PC-3 (cell line): ENCODE results near the gene BCAR3. TPM values are rescaled to one million over a fixed set of nuclear protein-coding genes. Genes with fewer than 3 reads are reported as not detected.
A peak's percentile ranks its signal among the peaks of the same experiment; 100 is the strongest.

Experiments
- ATAC-seq: fragments of 200-7000 bp; cut with Tn5 transposase; 2 replicates; pipeline ENCODE4 v1.9.1; 2020; ENCODE audit warnings: mild to moderate bottlenecking, moderate library complexity
- BruUV-seq: library from RNA; stranded (reverse); fragments of 400-500 nt; replicated peaks from 2 replicates; lab custom pipeline; 2021; lab: Mats Ljungman, UMichigan
- CTCF ChIA-PET: fragments of 300-600 bp; sonication (Branson Sonifier 250); formaldehyde crosslinking; loops from one replicate; lab custom pipeline; 2022; ENCODE audit warnings: antibody characterized with exemption; lab: Charles Lee
- POLR2A ChIA-PET: fragments of 300-600 bp; sonication (Branson Sonifier 250); formaldehyde crosslinking; loops from one replicate; lab custom pipeline; 2022; ENCODE audit warnings: antibody characterized with exemption; ENCODE audit not compliant: unreplicated experiment; lab: Charles Lee
- DNase-seq: peaks from one replicate; pipeline ENCODE4 v3.0.0-alpha.2; 2015
- H2AFZ ChIP-seq: fragments of 300-600 bp; sonication (generic); 2 replicates; pipeline ENCODE4 v1.6.0; 2016; ENCODE audit warnings: antibody characterized with exemption, low read length
- H3F3A ChIP-seq: fragments of 300-600 bp; sonication (generic); one replicate; pipeline ENCODE4 v1.6.0; 2017; ENCODE audit warnings: antibody characterized with exemption, low read length, control low read depth, mild to moderate bottlenecking; ENCODE audit not compliant: unreplicated experiment
- H3K27ac ChIP-seq: fragments of 300-600 bp; sonication (generic); 2 replicates; pipeline ENCODE4 v1.5.1; 2016; ENCODE audit warnings: mild to moderate bottlenecking, low read length
- H3K27me3 ChIP-seq: fragments of 300-600 bp; sonication (generic); 2 replicates; pipeline ENCODE4 v1.6.1; 2016; ENCODE audit warnings: low read length, mixed read lengths
- H3K36me3 ChIP-seq: fragments of 300-600 bp; sonication (generic); 2 replicates; pipeline ENCODE4 v1.6.1; 2016; ENCODE audit warnings: low read depth, mixed run types, low read length, mixed read lengths
- H3K4me1 ChIP-seq: fragments of 300-600 bp; sonication (generic); 2 replicates; pipeline ENCODE4 v1.5.1; 2016; ENCODE audit warnings: low read length; ENCODE audit not compliant: insufficient read depth
- H3K4me2 ChIP-seq: fragments of 300-600 bp; sonication (generic); 2 replicates; pipeline ENCODE4 v1.6.0; 2016; ENCODE audit warnings: low read length
- H3K4me3 ChIP-seq: fragments of 300-600 bp; sonication (generic); 2 replicates; pipeline ENCODE4 v1.5.1; 2016; ENCODE audit warnings: mild to moderate bottlenecking, low read length, mixed read lengths
- H3K79me2 ChIP-seq: fragments of 300-600 bp; sonication (generic); 2 replicates; pipeline ENCODE4 v1.6.1; 2017; ENCODE audit warnings: low read length, mixed read lengths
- H3K9ac ChIP-seq: fragments of 300-600 bp; sonication (generic); 2 replicates; pipeline ENCODE4 v1.6.0; 2016; ENCODE audit warnings: mild to moderate bottlenecking, low read length
- H3K9me2 ChIP-seq: fragments of 300-600 bp; sonication (generic); replicated peaks from 2 replicates; pipeline ENCODE4 v1.6.1; 2016; ENCODE audit warnings: mixed run types, low read length, mixed read lengths
- H3K9me3 ChIP-seq: fragments of 300-600 bp; sonication (generic); 2 replicates; pipeline ENCODE4 v1.6.1; 2016; ENCODE audit warnings: low read length, mixed read lengths
- H4K20me1 ChIP-seq: fragments of 300-600 bp; sonication (generic); 2 replicates; pipeline ENCODE4 v1.6.1; 2016; ENCODE audit warnings: low read length, mixed read lengths
- EZH2 ChIP-seq: fragments of 300-600 bp; sonication (generic); IDR thresholded peaks from one replicate; pipeline ENCODE4 v1.6.1; 2017; ENCODE audit warnings: antibody characterized with exemption, mild to moderate bottlenecking, low read length; ENCODE audit not compliant: unreplicated experiment
- EZH2phosphoT487 ChIP-seq: fragments of 300-600 bp; sonication (generic); IDR thresholded peaks from 2 replicates; pipeline ENCODE4 v1.6.1; 2018; ENCODE audit warnings: mild to moderate bottlenecking, antibody characterized with exemption, low read length, borderline replicate concordance
- intact Hi-C: fragments of 100-400 bp; cut with micrococcal nuclease; formaldehyde crosslinking; loops from 2 replicates; pipeline ENCODE4 v1.9.0; 2023
- total RNA-seq: library from RNA; depleted of rRNA; stranded (reverse); fragments of >200 nt; gene quantifications from 2 replicates; pipeline ENCODE4 v1.2.3, GENCODE V29; 2014
- TF ChIP-seq, protein P1 (sequence below): fragments of 300-600 bp; sonication (generic); conservative IDR thresholded peaks from 2 replicates; pipeline ENCODE4 v1.5.1; 2017; ENCODE audit warnings: antibody characterized with exemption, low read depth, mild to moderate bottlenecking, low read length

Gene BCAR3
- total RNA-seq, 1 experiment from 2014 or later = 171 TPM

DNA sequence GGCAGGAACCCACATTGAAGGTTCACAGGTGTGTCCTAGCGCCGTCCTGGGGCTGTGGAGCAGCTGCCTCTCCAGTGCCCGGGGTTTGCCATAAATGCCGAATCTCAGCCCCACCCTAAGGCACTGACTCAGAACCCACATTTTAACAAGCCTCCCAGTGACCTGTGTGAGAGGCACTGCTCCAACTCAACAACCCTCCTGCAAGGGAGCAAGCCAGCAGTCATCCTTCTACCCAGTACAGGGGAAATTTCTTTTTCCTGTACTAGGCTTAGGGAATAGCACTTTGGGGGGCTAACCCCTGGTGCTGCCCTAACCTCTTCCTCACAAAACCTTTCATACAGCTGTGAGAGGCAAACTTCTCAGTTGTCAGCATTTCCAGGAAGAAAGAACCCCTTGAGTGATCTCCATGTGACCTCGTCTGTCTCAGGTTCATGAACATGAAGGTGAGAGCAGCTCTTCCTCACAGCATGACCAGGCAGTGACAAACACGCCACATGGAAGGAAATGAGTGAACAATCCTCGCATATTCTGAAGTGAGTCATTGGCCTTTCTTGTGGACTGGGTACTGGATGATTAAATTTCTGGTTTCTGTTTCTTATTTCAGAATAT lies 11.4 kb upstream of the BCAR3 start:
- intact Hi-C loops = loop anchor here (1.0 to 2.0 kb wide), 3 partner anchors 9 to 58 kb away; no protein-coding TSS in a partner anchor
- Histone ChIP-seq H4K20me1 (no peaks in the 10 kb centered on the region), H3F3A (peaks cover 24% of the 10 kb centered on the region), H3K36me3 (peaks cover 17% of the 10 kb centered on the region), H3K27me3 (no peaks in the 10 kb centered on the region), H3K4me3 (peak overlapping the region; percentile 43; the same call in 1 of the 2 replicates), H3K27ac (peak overlapping the region; percentile 99), H3K4me2 (peak overlapping the region; percentile 78), H3K4me1 (peaks cover 58% of the 10 kb centered on the region), H3K9me3 (no peaks in the 10 kb centered on the region), H3K9me2 (no peaks in the 10 kb centered on the region), H3K9ac (peak overlapping the region; percentile 96), H2AFZ (no peak overlapping the region), H3K79me2 (peaks cover 64% of the 10 kb centered on the region)
- BruUV-seq = TSS peak; percentile 73
- TF ChIP-seq, protein P1, sequence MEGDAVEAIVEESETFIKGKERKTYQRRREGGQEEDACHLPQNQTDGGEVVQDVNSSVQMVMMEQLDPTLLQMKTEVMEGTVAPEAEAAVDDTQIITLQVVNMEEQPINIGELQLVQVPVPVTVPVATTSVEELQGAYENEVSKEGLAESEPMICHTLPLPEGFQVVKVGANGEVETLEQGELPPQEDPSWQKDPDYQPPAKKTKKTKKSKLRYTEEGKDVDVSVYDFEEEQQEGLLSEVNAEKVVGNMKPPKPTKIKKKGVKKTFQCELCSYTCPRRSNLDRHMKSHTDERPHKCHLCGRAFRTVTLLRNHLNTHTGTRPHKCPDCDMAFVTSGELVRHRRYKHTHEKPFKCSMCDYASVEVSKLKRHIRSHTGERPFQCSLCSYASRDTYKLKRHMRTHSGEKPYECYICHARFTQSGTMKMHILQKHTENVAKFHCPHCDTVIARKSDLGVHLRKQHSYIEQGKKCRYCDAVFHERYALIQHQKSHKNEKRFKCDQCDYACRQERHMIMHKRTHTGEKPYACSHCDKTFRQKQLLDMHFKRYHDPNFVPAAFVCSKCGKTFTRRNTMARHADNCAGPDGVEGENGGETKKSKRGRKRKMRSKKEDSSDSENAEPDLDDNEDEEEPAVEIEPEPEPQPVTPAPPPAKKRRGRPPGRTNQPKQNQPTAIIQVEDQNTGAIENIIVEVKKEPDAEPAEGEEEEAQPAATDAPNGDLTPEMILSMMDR = no peak
- TF ChIP-seq EZH2 (no peak), EZH2phosphoT487 (no peak)
- DNase-seq = peak; percentile 97
- CTCF ChIA-PET = interaction anchor here (1.0 to 1.2 kb wide), 3 partner anchors 10 to 121 kb away, joined by 3 read pairs; no protein-coding TSS in a partner anchor
- ATAC-seq = peak; percentile 70
- POLR2A ChIA-PET = interaction anchor here (0.9 to 2.7 kb wide), 6 partner anchors 9 to 124 kb away, joined by 3 to 27 read pairs (median 5); partner anchors contain the start of gene BCAR3

DNA sequence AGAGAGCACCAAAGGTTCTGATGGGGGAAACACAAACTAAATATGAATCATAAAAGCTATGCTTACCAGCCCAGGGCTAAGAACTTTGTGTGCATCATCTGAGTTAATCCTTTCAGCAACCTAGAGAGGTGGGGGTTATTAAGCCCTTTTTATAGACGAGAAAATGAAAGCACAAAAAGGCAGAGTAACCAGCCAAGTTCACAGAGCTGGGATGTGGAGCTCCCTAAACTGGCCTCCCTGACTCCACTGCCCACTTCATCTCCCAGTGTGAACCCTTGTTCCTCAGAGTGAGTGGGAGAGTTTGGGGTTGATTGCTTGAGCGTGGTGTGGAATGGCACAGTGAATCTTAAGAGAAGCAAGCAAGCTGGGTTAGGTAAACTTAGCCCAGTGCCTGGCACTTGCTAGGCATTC lies 10.8 kb upstream of the BCAR3 start:
- H3K4me2 ChIP-seq = peak overlapping the region; percentile 78
- H3K9me2 ChIP-seq = no peaks in the 10 kb centered on the region
- H3K27me3 ChIP-seq = no peaks in the 10 kb centered on the region
- peaks cover 24% of the 10 kb centered on the region for H3F3A ChIP-seq
- H3K36me3 ChIP-seq = peaks cover 17% of the 10 kb centered on the region
- peaks cover 70% of the 10 kb centered on the region for H3K79me2 ChIP-seq
- ChIA-PET POLR2A (interaction anchor here (0.7 to 2.7 kb wide), 6 partner anchors 9 to 125 kb away, joined by 3 to 27 read pairs (median 4); partner anchors contain the start of gene BCAR3), CTCF (interaction anchor here (0.7 to 1.2 kb wide), 4 partner anchors 10 to 122 kb away, joined by 3 to 4 read pairs (median 3); no protein-coding TSS in a partner anchor)
- ATAC-seq (peak; percentile 24), DNase-seq (peak; percentile 87)
- peak overlapping the region; percentile 96 for H3K9ac ChIP-seq
- H4K20me1 ChIP-seq = no peaks in the 10 kb centered on the region
- intact Hi-C loops = loop anchor here (1.0 to 2.0 kb wide), 2 partner anchors 10 to 58 kb away; no protein-coding TSS in a partner anchor
- TF ChIP-seq EZH2 (no peak), EZH2phosphoT487 (no peak)
- TF ChIP-seq, protein P1 = no peak
- H3K4me1 ChIP-seq = peaks cover 64% of the 10 kb centered on the region
- H3K27ac ChIP-seq = peak overlapping the region; percentile 99
- TSS peak; percentile 71 for BruUV-seq
- peak overlapping the region; percentile 43 for H3K4me3 ChIP-seq
- no peak overlapping the region for H2AFZ ChIP-seq
- no peaks in the 10 kb centered on the region for H3K9me3 ChIP-seq
